Subcutaneous abdominal adipose tissue (tissue), 5 donors: ENCODE measurements around the gene LRPPRC.
"Not testable (repeated sequence)": the region's sequence is repeated elsewhere in the genome, so short reads cannot be mapped to it uniquely, and the experiment has no call there.

Experiments used
- H3K27ac ChIP-seq: one replicate; pipeline ENCODE4 v1.7.0; 2013; ENCODE audit warnings: low read depth, mild to moderate bottlenecking, inconsistent platforms, low read length, moderate library complexity
- H3K27me3 ChIP-seq, 5 donors: one replicate each; pipeline ENCODE4 v1.7.0; 2013; ENCODE audit warnings: low read length in 5 of 5, inconsistent platforms in 1 of 5; ENCODE audit not compliant: control insufficient read depth in 5 of 5, insufficient read depth in 4 of 5
- H3K36me3 ChIP-seq, 5 donors: one replicate each; pipeline ENCODE4 v1.7.0; 2013; ENCODE audit warnings: low read length in 5 of 5; ENCODE audit not compliant: control insufficient read depth in 5 of 5, insufficient read depth in 5 of 5
- H3K4me1 ChIP-seq, 5 donors: one replicate each; pipeline ENCODE4 v1.7.0; 2013; ENCODE audit warnings: low read length in 5 of 5, mild to moderate bottlenecking in 3 of 5, moderate library complexity in 1 of 5; ENCODE audit not compliant: control insufficient read depth in 5 of 5, insufficient read depth in 5 of 5
- H3K4me3 ChIP-seq, 5 donors: one replicate each; pipeline ENCODE4 v1.7.0; 2013; ENCODE audit warnings: low read length in 5 of 5, low read depth in 1 of 5
- H3K9ac ChIP-seq, 5 donors: one replicate each; pipeline ENCODE4 v1.7.0; 2013; ENCODE audit warnings: low read length in 5 of 5, mild to moderate bottlenecking in 4 of 5, moderate library complexity in 3 of 5
- H3K9me3 ChIP-seq, 5 donors: one replicate each; pipeline ENCODE4 v1.7.0; 2013; ENCODE audit warnings: low read length in 5 of 5; ENCODE audit not compliant: control insufficient read depth in 5 of 5
- donor health status: healthy.
- donor health status: healthy.
- donor health status: healthy.
- donor health status: healthy.
- donor health status: healthy.

LRPPRC gene

DNA sequence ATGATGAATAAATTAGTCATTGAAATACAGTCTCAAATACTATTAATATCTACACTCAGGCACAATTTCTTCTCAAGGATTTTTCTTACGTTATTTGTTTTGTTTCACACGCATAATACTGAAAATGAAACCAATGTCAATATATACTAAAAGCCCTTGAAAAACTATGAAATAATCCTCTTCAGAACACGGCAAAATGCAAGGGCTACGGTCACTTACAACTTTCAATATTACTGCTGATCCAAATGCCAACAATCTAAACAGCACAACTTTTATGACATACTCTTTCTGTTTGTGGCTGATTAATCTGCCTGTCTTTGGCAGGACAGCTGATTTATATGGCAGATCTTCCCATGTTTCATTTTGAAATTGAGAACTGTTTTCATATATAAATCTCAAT is 68.3 kb downstream of the LRPPRC start:
- Histone ChIP-seq H3K36me3 (peaks cover 33 to 59% (median 37%) of the 10 kb centered on the region in 5 donors), H3K4me1 (no peaks in the 10 kb centered on the region), H3K27ac (no peak overlapping the region), H3K27me3 (no peaks in the 10 kb centered on the region), H3K9me3 (no peaks in the 10 kb centered on the region), H3K4me3 (no peak overlapping the region), H3K9ac (no peak overlapping the region)

DNA sequence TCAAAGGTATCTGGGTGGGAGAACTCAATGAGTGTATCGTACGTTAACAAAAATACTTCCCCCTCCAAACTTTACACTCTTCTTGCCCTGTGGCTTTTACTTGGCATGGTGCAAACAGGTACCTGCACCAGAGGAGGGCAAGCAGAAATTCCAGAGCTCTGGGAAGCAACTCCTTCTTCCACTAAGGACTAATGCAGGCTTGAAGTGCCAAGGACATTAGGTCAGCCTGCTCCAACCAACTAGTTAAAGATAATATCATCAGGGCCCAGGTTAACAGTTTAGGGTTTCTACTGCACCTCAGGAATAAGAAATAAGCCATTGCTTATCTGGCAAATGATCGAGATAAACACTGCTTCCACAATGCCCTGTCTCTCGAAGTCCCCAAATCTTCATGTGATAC is 70.4 kb downstream of the LRPPRC start:
- no peak overlapping the region for H3K27ac ChIP-seq
- no peaks in the 10 kb centered on the region for H3K27me3 ChIP-seq
- no peaks in the 10 kb centered on the region for H3K4me1 ChIP-seq
- peaks cover 30 to 54% (median 38%) of the 10 kb centered on the region in 5 donors for H3K36me3 ChIP-seq
- H3K4me3 ChIP-seq = no peak overlapping the region
- no peaks in the 10 kb centered on the region for H3K9me3 ChIP-seq
- no peak overlapping the region for H3K9ac ChIP-seq

DNA sequence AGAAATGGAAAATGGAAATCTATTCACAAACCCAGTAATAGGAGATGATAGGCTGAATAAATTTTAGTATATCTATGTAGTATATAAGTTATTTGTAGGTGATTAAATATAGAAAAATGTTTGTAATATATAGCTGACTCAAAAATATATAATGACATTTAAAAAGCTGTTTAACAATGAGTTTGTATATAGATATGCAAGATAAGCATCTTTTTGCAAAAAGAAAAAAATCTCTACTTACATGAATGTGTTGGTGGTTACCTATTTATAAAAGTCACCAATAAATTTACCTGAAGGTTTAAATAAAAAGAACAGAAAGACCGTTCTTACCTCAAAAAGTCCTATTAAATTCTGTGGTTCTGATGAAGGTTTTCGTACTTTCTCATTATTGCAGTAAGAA is 71.3 kb downstream of the LRPPRC start:
- H3K4me3 ChIP-seq = no peak overlapping the region
- no peaks in the 10 kb centered on the region for H3K27me3 ChIP-seq
- H3K4me1 ChIP-seq = no peaks in the 10 kb centered on the region
- no peak overlapping the region for H3K27ac ChIP-seq
- peaks cover 33 to 54% (median 34%) of the 10 kb centered on the region in 5 donors for H3K36me3 ChIP-seq
- H3K9me3 ChIP-seq = no peaks in the 10 kb centered on the region
- H3K9ac ChIP-seq = no peak overlapping the region

DNA sequence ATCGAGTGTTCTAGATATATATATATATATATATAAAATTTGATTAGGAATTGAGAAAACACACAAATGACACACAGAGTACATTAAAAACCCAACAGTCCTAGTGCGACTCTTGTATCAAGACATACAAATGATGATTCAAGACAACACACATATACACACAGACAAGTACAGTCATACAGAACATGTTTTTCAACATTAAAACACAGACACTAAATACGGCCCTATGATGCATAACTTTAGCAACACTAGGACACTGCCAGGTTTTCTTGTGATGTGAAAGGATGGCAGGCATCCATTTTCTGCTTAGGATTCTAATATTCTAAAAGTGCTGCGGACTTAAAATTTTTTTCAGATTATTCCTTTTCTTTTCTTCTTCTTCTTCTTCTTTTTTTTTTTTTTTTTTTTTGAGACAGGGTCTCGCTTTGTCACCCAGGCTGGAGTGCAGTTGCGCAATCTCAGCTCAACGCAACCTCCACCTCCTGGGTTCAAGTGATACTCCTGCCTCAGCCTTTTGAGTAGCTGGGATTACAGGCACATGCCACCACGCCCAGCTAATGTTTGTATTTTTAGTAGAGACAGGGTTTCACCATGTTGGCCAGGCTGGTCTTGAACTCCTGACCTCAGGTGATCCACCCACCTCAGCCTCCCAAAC is 84.5 kb downstream of the LRPPRC start:
- not testable (repeated sequence) for H3K27me3 ChIP-seq, H3K4me3 ChIP-seq, H3K4me1 ChIP-seq, H3K27ac ChIP-seq, H3K9ac ChIP-seq, H3K9me3 ChIP-seq
- H3K36me3 ChIP-seq = peaks cover 23 to 46% (median 24%) of the 10 kb centered on the region in 5 donors

DNA sequence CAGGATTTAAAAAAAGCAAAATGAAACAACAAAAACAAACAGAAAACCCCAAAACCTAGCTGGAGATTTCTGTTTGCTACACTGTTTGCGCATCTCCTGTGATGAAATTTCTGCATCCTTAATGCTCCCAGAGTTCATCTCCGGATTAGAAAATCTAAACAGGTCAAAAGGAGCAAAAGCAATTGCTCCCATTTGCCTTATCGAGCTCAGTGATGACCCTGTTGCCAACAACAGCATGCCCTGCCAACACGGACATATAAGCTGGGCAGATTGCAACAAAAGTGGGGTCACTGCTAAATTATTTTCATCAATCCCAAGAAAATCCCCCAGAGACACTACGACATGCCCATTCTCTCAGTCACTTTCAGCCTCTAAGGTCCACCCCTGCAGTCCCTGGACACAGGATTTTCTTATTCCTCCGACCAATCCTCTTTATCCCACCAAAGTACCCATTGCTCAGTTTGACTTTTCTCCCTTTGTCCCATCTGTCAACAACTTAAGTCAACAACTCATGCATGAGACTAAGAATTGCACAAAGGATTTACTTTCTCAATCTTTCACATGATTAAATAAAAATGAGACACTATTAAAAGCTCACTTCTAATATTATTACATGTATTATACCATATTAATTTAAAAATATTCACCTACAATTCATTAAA is 89.2 kb downstream of the LRPPRC start:
- H3K4me3 ChIP-seq = no peak overlapping the region
- H3K4me1 ChIP-seq = peaks cover 0 to 6% (median 0%) of the 10 kb centered on the region in 5 donors
- H3K27ac ChIP-seq = no peak overlapping the region
- no peaks in the 10 kb centered on the region for H3K27me3 ChIP-seq
- H3K36me3 ChIP-seq = peaks cover 18 to 28% (median 20%) of the 10 kb centered on the region in 5 donors
- no peak overlapping the region for H3K9ac ChIP-seq
- H3K9me3 ChIP-seq = no peaks in the 10 kb centered on the region

DNA sequence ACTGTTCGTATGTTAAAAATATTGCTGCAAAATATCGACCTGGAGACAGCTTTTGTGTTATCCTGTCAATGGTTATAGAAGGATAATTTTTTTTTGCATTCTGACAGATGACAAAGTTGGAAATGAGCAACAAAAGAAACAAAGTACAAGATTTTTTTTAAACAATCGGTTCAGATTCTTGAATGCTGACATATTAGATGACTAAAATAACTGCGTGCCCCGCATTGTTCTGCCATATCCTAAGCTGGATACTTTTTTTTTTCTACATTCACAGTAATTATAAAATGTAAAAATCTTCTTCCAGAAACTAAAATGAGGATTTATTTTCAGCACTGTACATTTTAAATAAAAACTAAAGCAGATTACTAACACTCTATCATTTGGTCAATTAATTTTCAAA is 89.9 kb downstream of the LRPPRC start:
- H3K4me3 ChIP-seq = no peak overlapping the region
- H3K4me1 ChIP-seq = peaks cover 0 to 6% (median 0%) of the 10 kb centered on the region in 5 donors
- H3K9ac ChIP-seq = no peak overlapping the region
- no peaks in the 10 kb centered on the region for H3K9me3 ChIP-seq
- H3K27me3 ChIP-seq = no peaks in the 10 kb centered on the region
- H3K36me3 ChIP-seq = peaks cover 19 to 31% (median 24%) of the 10 kb centered on the region in 5 donors
- no peak overlapping the region for H3K27ac ChIP-seq

DNA sequence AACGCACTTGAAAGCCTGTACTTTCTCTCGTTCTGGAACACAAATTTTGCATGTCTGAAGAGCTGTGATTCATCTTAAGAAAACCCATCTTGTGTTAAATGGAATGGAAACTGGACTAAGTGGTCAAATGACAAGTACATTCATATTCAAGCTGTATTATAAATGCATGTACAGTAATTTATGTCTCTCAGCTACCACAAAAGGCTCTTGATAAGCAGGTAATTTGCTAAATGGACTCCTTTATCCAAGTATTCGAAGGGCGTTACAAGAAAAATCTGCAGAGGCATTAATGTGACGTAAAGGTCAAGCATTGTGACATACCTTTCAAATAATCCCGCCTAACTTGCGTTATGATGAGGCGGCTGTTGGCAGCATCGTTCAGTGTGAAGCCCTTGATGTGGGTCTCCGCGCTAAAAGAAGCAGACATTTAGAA is 90.4 kb downstream of the LRPPRC start:
- no peak overlapping the region for H3K9ac ChIP-seq
- H3K4me3 ChIP-seq = no peak overlapping the region
- H3K27ac ChIP-seq = no peak overlapping the region
- H3K4me1 ChIP-seq = peaks cover 0 to 5% (median 0%) of the 10 kb centered on the region in 5 donors
- H3K9me3 ChIP-seq = no peaks in the 10 kb centered on the region
- peaks cover 18 to 31% (median 25%) of the 10 kb centered on the region in 5 donors for H3K36me3 ChIP-seq
- no peaks in the 10 kb centered on the region for H3K27me3 ChIP-seq

DNA sequence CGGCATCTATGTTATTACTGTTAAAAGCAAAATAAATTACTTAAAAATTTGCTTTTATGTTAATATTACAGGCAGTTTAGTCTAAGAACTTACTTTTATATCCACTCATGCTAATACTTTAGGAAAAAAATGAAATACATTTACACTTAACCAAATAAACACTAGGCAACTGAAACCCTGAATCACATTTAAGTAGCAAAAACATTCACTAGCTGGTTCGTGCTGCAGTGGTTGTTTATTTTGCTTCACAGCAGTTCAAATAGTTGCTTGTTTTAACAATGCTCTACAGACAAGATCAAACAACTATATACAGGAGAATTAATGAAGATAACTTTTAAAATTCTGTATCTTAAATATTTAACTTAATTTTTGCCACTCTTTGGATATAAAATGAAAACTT is 96.2 kb downstream of the LRPPRC start:
- Histone ChIP-seq H3K4me1 (no peaks in the 10 kb centered on the region), H3K36me3 (peaks cover 29 to 47% (median 35%) of the 10 kb centered on the region in 5 donors), H3K9me3 (no peaks in the 10 kb centered on the region), H3K4me3 (no peak overlapping the region), H3K9ac (no peak overlapping the region), H3K27me3 (no peaks in the 10 kb centered on the region), H3K27ac (no peak overlapping the region)

DNA sequence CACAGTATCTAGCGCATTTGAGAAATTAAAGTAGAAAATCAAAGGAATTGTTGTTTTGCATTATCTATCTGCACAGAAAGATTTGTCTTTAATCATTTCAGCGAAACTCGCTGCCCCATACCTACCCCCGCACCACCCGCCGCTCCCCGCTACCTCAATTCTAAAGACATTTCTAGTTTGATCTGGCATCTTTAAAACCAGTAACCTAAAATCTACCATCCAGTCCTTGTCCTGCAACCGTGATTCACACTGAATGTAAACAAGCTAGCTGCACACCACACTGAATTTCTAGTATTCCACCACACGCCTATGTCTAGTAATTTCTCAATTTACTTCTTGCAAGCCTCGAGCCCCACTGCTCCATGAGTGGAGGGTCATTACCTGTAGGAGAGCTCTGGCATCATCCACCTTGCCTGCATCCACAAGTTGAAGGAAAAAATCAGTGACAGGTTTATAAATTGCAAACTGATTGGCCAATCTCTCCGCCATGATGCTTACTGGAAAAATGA is 96.9 kb downstream of the LRPPRC start:
- Histone ChIP-seq H3K4me1 (no peaks in the 10 kb centered on the region), H3K4me3 (no peak overlapping the region), H3K9ac (no peak overlapping the region), H3K27me3 (no peaks in the 10 kb centered on the region), H3K36me3 (peaks cover 33 to 48% (median 37%) of the 10 kb centered on the region in 5 donors), H3K9me3 (no peaks in the 10 kb centered on the region), H3K27ac (no peak overlapping the region)

- no peak overlapping the region for H3K4me3 ChIP-seq
- no peaks in the 10 kb centered on the region for H3K27me3 ChIP-seq
- no peaks in the 10 kb centered on the region for H3K4me1 ChIP-seq
- peaks cover 35 to 50% (median 43%) of the 10 kb centered on the region in 5 donors for H3K36me3 ChIP-seq
- H3K9me3 ChIP-seq = no peaks in the 10 kb centered on the region
- H3K27ac ChIP-seq = no peak overlapping the region
- no peak overlapping the region for H3K9ac ChIP-seq
These were observed 97.5 kb downstream of the LRPPRC start for GRCh38 chr2:43898134-43898837.
